Measurements from ENCODE around the gene RMND5B.

RMND5B gene

GRCh38 chr5:178107756-178108310 is 23.0 kb upstream of the RMND5B start:
- TF ChIP-seq ZNF274 (IDR thresholded peaks at IDR 0.05; ENCODE audit: low read depth, low read length): no peak
- no peak overlapping the region for H3K4me3 ChIP-seq (ENCODE audit: low read length)

- TF ChIP-seq ZNF274 (IDR thresholded peaks at IDR 0.05; ENCODE audit: low read depth, low read length): no peak
- no peak overlapping the region for H3K4me3 ChIP-seq (ENCODE audit: low read length)
These were observed 22.4 kb upstream of the RMND5B start for GRCh38 chr5:178108446-178108845.

DNA sequence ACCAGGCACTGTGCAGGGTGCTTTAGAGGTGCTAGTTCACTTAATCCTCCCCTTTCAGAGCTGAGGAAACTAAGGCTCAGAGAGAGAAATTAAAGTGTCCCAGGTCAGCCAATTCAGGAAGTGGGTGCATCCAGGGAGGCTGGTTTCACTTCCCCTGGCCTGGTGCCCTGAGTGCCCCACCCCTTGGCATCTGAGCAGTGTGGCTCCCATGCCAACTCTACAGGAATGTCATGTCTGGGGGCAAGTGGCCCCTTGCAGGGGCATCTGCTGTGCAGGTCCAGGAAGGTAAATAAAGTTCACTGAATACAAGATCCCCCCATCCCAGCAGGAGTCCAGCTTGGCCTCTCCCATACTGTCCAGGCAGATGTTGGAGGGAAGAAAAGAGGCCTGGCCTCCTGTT is 21.8 kb upstream of the RMND5B start:
- no peak for TF ChIP-seq ZNF274 (IDR thresholded peaks at IDR 0.05; ENCODE audit: low read depth, low read length)
- no peak overlapping the region for H3K4me3 ChIP-seq (ENCODE audit: low read length)

- H3K4me3 ChIP-seq (ENCODE audit: low read length): no peak overlapping the region
- no peak for TF ChIP-seq ZNF274 (IDR thresholded peaks at IDR 0.05; ENCODE audit: low read depth, low read length)
These were observed 20.3 kb upstream of the RMND5B start for GRCh38 chr5:178110511-178110910.

DNA sequence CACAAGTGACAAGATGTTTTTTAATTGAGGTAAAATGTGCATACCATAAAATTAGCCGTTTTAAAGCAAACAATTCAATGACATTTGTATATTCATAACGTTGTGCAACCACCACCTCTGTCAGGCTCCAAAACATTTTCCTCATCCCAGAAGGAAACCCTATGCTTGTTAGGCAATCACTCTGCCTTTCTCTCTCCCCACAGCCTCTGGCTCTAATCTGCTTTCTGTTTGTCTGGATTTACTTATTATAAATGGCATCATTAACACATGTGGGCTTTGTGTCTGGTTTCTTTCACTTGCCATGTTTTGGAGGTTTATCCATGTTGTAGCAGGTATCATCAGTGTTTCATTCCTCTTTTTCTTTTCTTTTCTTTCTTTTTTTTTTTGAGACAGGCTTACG is 18.9 kb upstream of the RMND5B start:
- no peak for TF ChIP-seq ZNF274 (IDR thresholded peaks at IDR 0.05; ENCODE audit: low read depth, low read length)
- no peak overlapping the region for H3K4me3 ChIP-seq (ENCODE audit: low read length)

- TF ChIP-seq ZNF274 (IDR thresholded peaks at IDR 0.05; ENCODE audit: low read depth, low read length): no peak
These were observed 18.3 kb upstream of the RMND5B start for GRCh38 chr5:178112545-178112944.

GRCh38 chr5:178113141-178113787 is 17.6 kb upstream of the RMND5B start, which contains the start of gene N4BP3:
Gene N4BP3, plus strand, starts transcription at chr5:178113532. Its CDS starts 6,052 bp downstream, at chr5:178119584.
- H3K4me3 ChIP-seq (ENCODE audit: low read length): peak within 1 kb of the TSS; percentile 54
- TF ChIP-seq ZNF274 (IDR thresholded peaks at IDR 0.05; ENCODE audit: low read depth, low read length): no peak

More at GRCh38 chr5:178112545-178112944, 18.3 kb upstream of the RMND5B start:
- no peak overlapping the region for H3K4me3 ChIP-seq (ENCODE audit: low read length)

- no peak for TF ChIP-seq ZNF274 (IDR thresholded peaks at IDR 0.05; ENCODE audit: low read depth, low read length)
- H3K4me3 ChIP-seq (ENCODE audit: low read length): peak overlapping the region; percentile 54
These were observed 16.9 kb upstream of the RMND5B start for GRCh38 chr5:178113841-178114324.

GRCh38 chr5:178114325-178115135 is 16.3 kb upstream of the RMND5B start:
- peak overlapping the region; percentile 54; the same call in 1 of the 2 replicates for H3K4me3 ChIP-seq (ENCODE audit: low read length)
- no peak for TF ChIP-seq ZNF274 (IDR thresholded peaks at IDR 0.05; ENCODE audit: low read depth, low read length)

DNA sequence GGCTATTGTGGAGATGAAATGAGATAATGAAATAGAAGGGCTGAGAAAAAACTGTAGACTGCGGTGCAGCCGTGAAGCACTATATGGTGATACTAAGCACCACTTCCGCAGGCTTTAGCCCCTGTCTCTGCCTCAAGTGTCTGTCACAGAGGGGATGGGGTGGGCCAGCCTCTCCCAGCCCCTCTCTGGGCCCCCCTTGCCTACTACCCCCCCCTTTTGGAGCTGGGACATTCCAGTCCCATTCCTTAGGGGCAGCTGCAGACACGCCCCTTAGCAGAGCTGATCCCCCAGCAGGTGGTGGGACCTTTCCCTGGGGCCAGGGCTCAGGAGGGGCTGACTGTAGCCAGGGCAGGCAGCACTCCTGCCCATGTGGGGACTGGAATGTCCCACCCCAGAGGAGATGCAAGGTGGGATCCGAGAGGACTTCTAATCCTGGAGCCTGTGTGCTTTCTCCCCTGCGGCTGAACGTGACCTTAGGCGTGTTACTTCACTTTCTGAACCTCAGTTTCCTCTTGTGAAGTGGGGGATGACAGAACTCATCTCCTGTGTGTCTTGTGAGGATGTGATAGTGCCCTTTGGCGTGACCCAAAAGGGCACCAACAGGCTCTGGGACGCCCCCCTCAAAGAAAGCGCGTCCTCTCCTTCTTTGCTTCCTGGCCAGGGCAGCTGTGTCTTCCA is 15.5 kb upstream of the RMND5B start:
- peak overlapping the region; percentile 54; the same call in 1 of the 2 replicates for H3K4me3 ChIP-seq (ENCODE audit: low read length)

GRCh38 chr5:178115814-178116142 is 15.0 kb upstream of the RMND5B start:
- H3K4me3 ChIP-seq (ENCODE audit: low read length): peak overlapping the region; percentile 54; the same call in 1 of the 2 replicates
- TF ChIP-seq ZNF274 (IDR thresholded peaks at IDR 0.05; ENCODE audit: low read depth, low read length): no peak

More for the DNA sequence above, 15.5 kb upstream of the RMND5B start:
- TF ChIP-seq ZNF274 (IDR thresholded peaks at IDR 0.05; ENCODE audit: low read depth, low read length): no peak

DNA sequence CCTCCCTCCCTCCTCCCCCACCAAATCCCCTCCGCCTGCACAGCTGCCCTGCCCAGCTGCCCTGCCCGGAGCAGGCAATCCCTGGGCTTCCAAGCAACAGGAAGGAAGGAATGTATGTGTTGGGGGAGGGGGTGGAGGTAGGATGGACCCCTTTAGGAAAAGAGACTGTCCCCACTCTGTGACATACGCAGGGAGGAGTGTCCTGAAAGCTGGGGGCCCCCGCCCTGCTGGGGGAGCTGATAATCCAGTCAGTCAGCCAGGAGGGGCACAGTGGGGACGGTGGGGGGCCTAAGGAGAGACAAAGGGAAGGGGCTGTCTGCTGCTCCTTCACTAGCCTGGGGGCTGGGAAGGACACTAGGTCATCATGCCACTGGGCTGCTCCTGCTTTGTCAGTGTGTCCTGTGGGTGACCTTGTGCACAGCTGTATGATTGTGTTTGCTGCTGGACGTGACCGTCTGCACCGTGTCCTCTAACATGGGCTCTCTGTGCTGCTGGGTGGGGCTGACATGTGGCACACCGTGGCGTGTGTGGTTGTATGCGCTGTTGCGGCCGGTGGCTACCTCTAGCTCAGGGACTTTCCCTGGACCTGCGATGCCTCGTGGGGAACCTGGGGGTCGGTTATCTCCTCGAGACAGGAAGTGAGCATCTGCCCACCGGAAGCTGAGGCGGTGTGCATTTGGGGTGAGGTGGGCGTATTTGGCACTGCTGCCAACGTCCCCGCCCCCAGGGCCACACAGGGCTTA is 14.5 kb upstream of the RMND5B start:
- no peak overlapping the region; the same call in 1 of the 2 replicates for H3K4me3 ChIP-seq (ENCODE audit: low read length)
- no peak for TF ChIP-seq ZNF274 (IDR thresholded peaks at IDR 0.05; ENCODE audit: low read depth, low read length)

- no peak for TF ChIP-seq ZNF274 (IDR thresholded peaks at IDR 0.05; ENCODE audit: low read depth, low read length)
- no peak overlapping the region; the same call in 1 of the 2 replicates for H3K4me3 ChIP-seq (ENCODE audit: low read length)
These were observed 12.7 kb upstream of the RMND5B start for GRCh38 chr5:178117923-178118701.
